ENCODE data around the gene COA1.

- no peak for TF ChIP-seq HEY1 (CRISPR knock-in tag; IDR thresholded peaks at IDR 0.05; ENCODE audit: borderline replicate concordance)
- TF ChIP-seq ZNF23 (CRISPR knock-in tag; IDR thresholded peaks at IDR 0.05): no peak
- TF ChIP-seq CTCF (IDR thresholded peaks at IDR 0.05 in 2 of 3, conservative IDR thresholded peaks at IDR 0.05 in 1 of 3; ENCODE audit: insufficient read depth in 2 of 3, low read depth in 1 of 3, low read length in 3 of 3): no peak
- no peak for TF ChIP-seq POLR2A (conservative IDR thresholded peaks at IDR 0.05)
- TF ChIP-seq IRF2 (CRISPR knock-in tag; IDR thresholded peaks at IDR 0.05): no peak
Observed at GRCh38 chr7:43692582-43693373, 36.5 kb downstream of the COA1 start.
